Ishikawa (cell line): ENCODE results near the gene DHX8.

Experiments used
- CEBPB ChIP-seq: IDR thresholded peaks from 2 replicates; pipeline ENCODE4 v1.6.1; 2012
- CREB1 ChIP-seq: IDR thresholded peaks from 2 replicates; pipeline ENCODE4 v1.6.1; 2012; ENCODE audit warnings: low read depth
- EGR1 ChIP-seq: IDR thresholded peaks from 2 replicates; pipeline ENCODE4 v1.6.1; 2012
- EP300 ChIP-seq: IDR thresholded peaks from 2 replicates; pipeline ENCODE4 v1.6.1; 2012; ENCODE audit warnings: borderline replicate concordance
- FOXM1 ChIP-seq: IDR thresholded peaks from 2 replicates; pipeline ENCODE4 v1.6.1; 2012; ENCODE audit warnings: low read depth, borderline replicate concordance
- NFIC ChIP-seq: IDR thresholded peaks from 2 replicates; pipeline ENCODE4 v1.6.1; 2012
- RAD21 ChIP-seq: IDR thresholded peaks from 2 replicates; pipeline ENCODE4 v1.6.1; 2012; ENCODE audit warnings: low read depth
- TAF1 ChIP-seq: IDR thresholded peaks from 2 replicates; pipeline ENCODE4 v1.6.1; 2012; ENCODE audit warnings: low read depth, mild to moderate bottlenecking
- TCF12 ChIP-seq: IDR thresholded peaks from 2 replicates; pipeline ENCODE4 v1.6.1; 2012; ENCODE audit warnings: low read depth
- TEAD4 ChIP-seq: IDR thresholded peaks from 2 replicates; pipeline ENCODE4 v1.6.1; 2012
- YY1 ChIP-seq: IDR thresholded peaks from 2 replicates; pipeline ENCODE4 v1.6.1; 2012; ENCODE audit warnings: low read depth
- ZBTB7A ChIP-seq: IDR thresholded peaks from 2 replicates; pipeline ENCODE4 v1.6.1; 2012; ENCODE audit warnings: low read depth
- TF ChIP-seq, protein P1 (sequence below): IDR thresholded peaks from 2 replicates; pipeline ENCODE4 v1.6.1; 2012
- TF ChIP-seq, protein P2 (sequence below): IDR thresholded peaks from 2 replicates; pipeline ENCODE4 v1.6.1; 2012
- TF ChIP-seq, protein P3 (sequence below): IDR thresholded peaks from 2 replicates; pipeline ENCODE4 v1.6.1; 2012; ENCODE audit warnings: low read depth, mild to moderate bottlenecking

Gene DHX8

DNA sequence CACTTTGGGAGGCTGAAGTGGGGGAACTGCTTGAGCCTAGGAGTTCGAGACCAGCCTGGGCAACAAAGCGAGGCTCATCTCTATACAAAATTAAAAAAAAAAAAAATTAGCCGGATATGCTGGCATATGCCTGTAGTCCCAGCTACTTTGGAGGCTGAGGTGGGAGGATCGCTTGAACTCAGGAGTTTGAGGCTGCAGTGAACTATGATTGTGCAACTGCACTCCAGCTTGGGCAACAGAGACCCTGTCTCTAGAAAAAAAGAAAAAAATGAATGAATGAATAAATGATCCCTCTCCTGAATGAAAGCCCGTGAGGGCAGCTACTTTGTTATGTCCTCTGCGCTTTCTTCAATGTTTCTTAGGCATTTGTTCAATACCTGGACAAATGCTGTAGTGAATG lies 27.7 kb upstream of the DHX8 start:
- TF ChIP-seq, protein P1, sequence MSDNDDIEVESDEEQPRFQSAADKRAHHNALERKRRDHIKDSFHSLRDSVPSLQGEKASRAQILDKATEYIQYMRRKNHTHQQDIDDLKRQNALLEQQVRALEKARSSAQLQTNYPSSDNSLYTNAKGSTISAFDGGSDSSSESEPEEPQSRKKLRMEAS: no peak
- peak; percentile 53 for TF ChIP-seq CEBPB

DNA sequence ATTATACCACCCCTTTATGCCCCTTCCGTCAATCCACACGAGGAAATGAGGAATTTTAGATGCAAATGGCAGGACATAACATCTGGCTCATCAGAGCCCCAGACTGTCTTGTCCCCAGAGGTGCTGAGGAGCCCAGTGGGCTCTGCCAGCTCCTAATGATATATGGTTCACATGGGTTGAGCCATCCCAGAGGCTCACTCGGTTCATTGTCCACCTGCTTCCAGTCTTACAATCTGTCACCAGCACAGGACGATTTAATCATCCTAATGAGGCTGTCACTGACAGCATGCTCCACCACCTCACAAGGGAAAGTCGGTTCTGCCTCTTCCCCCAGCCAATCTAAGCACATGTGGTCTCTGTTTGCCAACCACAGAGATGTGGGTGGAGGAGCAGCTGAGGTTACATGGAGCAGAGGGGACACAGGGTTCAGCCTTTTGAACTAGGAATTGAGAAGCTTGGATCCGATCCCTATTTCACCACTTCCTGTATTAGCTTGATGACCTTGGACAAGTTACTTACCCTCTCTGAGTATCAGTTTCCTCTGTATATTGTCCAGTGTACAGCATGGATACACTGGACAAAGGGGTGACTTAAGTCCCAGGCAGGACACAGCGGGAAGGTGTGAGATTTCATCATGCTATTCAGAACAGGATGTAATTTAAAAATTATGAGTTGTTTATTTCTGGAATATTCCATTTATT lies 27.0 kb upstream of the DHX8 start:
- peak; percentile 73 for TF ChIP-seq NFIC
- TF ChIP-seq EGR1: no peak
- peak; percentile 61; the same call in 1 of the 2 replicates for TF ChIP-seq TEAD4
- peak; percentile 78 for TF ChIP-seq FOXM1
- no peak for TF ChIP-seq ZBTB7A
- peak; percentile 91 for TF ChIP-seq TCF12
- TF ChIP-seq, protein P1: peak; percentile 75; the same call in 1 of the 2 replicates
- no peak for TF ChIP-seq RAD21
- no peak for TF ChIP-seq TAF1
- TF ChIP-seq, protein P2, sequence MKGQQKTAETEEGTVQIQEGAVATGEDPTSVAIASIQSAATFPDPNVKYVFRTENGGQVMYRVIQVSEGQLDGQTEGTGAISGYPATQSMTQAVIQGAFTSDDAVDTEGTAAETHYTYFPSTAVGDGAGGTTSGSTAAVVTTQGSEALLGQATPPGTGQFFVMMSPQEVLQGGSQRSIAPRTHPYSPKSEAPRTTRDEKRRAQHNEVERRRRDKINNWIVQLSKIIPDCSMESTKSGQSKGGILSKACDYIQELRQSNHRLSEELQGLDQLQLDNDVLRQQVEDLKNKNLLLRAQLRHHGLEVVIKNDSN: peak; percentile 32; the same call in 1 of the 2 replicates
- TF ChIP-seq CEBPB: peak; percentile 77
- no peak for TF ChIP-seq YY1
- TF ChIP-seq EP300: peak; percentile 92
- TF ChIP-seq CREB1: no peak
- TF ChIP-seq, protein P3, sequence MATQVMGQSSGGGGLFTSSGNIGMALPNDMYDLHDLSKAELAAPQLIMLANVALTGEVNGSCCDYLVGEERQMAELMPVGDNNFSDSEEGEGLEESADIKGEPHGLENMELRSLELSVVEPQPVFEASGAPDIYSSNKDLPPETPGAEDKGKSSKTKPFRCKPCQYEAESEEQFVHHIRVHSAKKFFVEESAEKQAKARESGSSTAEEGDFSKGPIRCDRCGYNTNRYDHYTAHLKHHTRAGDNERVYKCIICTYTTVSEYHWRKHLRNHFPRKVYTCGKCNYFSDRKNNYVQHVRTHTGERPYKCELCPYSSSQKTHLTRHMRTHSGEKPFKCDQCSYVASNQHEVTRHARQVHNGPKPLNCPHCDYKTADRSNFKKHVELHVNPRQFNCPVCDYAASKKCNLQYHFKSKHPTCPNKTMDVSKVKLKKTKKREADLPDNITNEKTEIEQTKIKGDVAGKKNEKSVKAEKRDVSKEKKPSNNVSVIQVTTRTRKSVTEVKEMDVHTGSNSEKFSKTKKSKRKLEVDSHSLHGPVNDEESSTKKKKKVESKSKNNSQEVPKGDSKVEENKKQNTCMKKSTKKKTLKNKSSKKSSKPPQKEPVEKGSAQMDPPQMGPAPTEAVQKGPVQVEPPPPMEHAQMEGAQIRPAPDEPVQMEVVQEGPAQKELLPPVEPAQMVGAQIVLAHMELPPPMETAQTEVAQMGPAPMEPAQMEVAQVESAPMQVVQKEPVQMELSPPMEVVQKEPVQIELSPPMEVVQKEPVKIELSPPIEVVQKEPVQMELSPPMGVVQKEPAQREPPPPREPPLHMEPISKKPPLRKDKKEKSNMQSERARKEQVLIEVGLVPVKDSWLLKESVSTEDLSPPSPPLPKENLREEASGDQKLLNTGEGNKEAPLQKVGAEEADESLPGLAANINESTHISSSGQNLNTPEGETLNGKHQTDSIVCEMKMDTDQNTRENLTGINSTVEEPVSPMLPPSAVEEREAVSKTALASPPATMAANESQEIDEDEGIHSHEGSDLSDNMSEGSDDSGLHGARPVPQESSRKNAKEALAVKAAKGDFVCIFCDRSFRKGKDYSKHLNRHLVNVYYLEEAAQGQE: no peak

DNA sequence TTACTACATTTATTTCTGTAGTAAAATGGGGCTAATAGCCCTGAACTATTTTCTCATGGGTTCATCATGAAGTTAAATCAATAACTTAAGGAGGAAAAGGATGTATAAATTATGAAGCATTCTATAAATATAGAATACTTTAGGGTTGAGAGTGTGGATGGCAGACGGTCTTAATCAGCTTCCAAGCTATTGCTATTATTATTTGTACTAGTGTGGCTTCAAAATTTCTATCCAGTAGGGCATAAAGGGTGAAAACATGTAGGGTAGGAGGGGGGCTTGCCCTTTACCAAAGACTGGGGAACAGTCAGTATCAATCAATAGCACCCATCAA lies 26.4 kb upstream of the DHX8 start:
- TF ChIP-seq TEAD4 (no peak), EP300 (no peak), RAD21 (no peak), NFIC (no peak), ZBTB7A (no peak), TAF1 (no peak), EGR1 (no peak), TCF12 (no peak), YY1 (no peak), CEBPB (no peak), FOXM1 (no peak), CREB1 (no peak)
- TF ChIP-seq, protein P1: no peak
- TF ChIP-seq, protein P3: no peak
- TF ChIP-seq, protein P2: no peak

DNA sequence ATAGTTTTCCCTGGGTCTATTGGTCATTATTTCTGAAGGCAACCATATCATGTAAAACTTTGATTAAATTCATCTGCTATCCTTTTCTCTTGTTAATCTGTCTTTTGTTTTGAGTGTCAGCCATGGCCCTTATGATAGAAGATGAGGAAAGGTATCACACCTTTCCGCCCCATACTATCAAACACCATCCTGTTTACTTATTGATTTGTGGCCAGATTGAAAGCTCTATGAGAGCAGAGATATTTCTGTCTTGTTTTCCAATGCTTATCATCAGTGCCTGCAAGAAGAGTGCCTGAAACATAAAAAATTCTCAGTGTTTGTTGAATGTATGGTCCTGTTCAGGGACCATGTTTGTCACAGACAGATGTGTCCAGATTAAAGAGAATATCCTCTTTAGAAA lies 22.6 kb upstream of the DHX8 start:
- TF ChIP-seq TCF12: no peak
- TF ChIP-seq, protein P1: no peak
- TF ChIP-seq CREB1: no peak
- TF ChIP-seq EP300: no peak
- TF ChIP-seq ZBTB7A: no peak
- TF ChIP-seq TEAD4: no peak
- TF ChIP-seq, protein P3: no peak
- no peak for TF ChIP-seq EGR1
- no peak for TF ChIP-seq YY1
- TF ChIP-seq, protein P2: no peak
- TF ChIP-seq TAF1: no peak
- no peak for TF ChIP-seq NFIC
- no peak for TF ChIP-seq RAD21
- no peak for TF ChIP-seq CEBPB
- no peak for TF ChIP-seq FOXM1
